OCI-LY7 (cell line): ENCODE data around the gene FANCC.

Source experiments
- CTCF ChIP-seq: fragments of 200-600 bp; sonication (generic); conservative IDR thresholded peaks from 2 replicates; pipeline ENCODE4 v1.5.1; 2014; ENCODE audit warnings: mild to moderate bottlenecking, antibody characterized with exemption, low read length, moderate library complexity, mixed read lengths
- EZH2phosphoT487 ChIP-seq: fragments of 200-600 bp; sonication (generic); IDR thresholded peaks from 2 replicates; pipeline ENCODE4 v1.6.1; 2018; ENCODE audit warnings: low read depth, borderline replicate concordance, mild to moderate bottlenecking, mixed run types, antibody characterized with exemption, low read length, moderate library complexity, mixed read lengths

GRCh38 chr9:95181226-95181818 lies 136.2 kb downstream of the FANCC start:
- TF ChIP-seq CTCF (peak; percentile 87), EZH2phosphoT487 (no peak)
